ENCODE measurements around the gene VAC14. TPM values are rescaled to one million over a fixed set of nuclear protein-coding genes. Genes with fewer than 3 reads are reported as not detected.
"Not testable (repeated sequence)": the region's sequence is repeated elsewhere in the genome, so short reads cannot be mapped to it uniquely, and the experiment has no call there.

Gene VAC14
- total RNA-seq, 2 donors from 2014 or later = 26.5 to 27.7 TPM

- intact Hi-C loops (cut with DNase I) = no loop called here
- no peaks in the 10 kb centered on the region for H3K4me1 ChIP-seq
- DNase-seq = no peak
- ATAC-seq = no peak
- no peaks in the 10 kb centered on the region for H3K36me3 ChIP-seq (replicated peaks in 1 of 2; ENCODE audit: insufficient read depth in 1 of 2, low read depth in 2 of 2)
- no peaks in the 10 kb centered on the region for H3K27me3 ChIP-seq
- H3K4me3 ChIP-seq = no peak overlapping the region
- no peaks in the 10 kb centered on the region for H3K9me3 ChIP-seq
- 75 to 77% methylated on average over 14 to 15 of the region's 15 CpGs for WGBS, 2 donors
- no peak overlapping the region for H3K27ac ChIP-seq
- TF ChIP-seq POLR2A (IDR thresholded peaks at IDR 0.05) = no peak
- TF ChIP-seq CTCF (IDR thresholded peaks at IDR 0.05) = no peak
These were observed 153.3 kb downstream of the VAC14 start for GRCh38 chr16:70647441-70648359.

GRCh38 chr16:70646260-70647241 is 154.4 kb downstream of the VAC14 start, which contains the start of gene IL34:
Gene IL34 (plus strand): TSS chr16:70646559. CDS start chr16:70646948, 389 bp downstream.
- Histone ChIP-seq H3K27me3 (no peaks in the 10 kb centered on the region), H3K4me1 (no peaks in the 10 kb centered on the region), H3K27ac (no peak within 1 kb of the TSS), H3K4me3 (no peak within 1 kb of the TSS), H3K9me3 (no peaks in the 10 kb centered on the region), H3K36me3 (replicated peaks in 1 of 2; ENCODE audit: insufficient read depth in 1 of 2, low read depth in 2 of 2) (no peaks in the 10 kb centered on the region)
- peak in 1 of 4 donors; percentile 18 for DNase-seq
- ATAC-seq = peak; percentile 33
- intact Hi-C loops (cut with DNase I) = no loop called here
- WGBS, 2 donors = 47 to 61% methylated on average over 13 to 37 of the region's 39 CpGs
- no peak for TF ChIP-seq CTCF (IDR thresholded peaks at IDR 0.05)
- no peak for TF ChIP-seq POLR2A (IDR thresholded peaks at IDR 0.05)

GRCh38 chr16:70644763-70645597 is 156.0 kb downstream of the VAC14 start:
- Histone ChIP-seq H3K27me3 (no peaks in the 10 kb centered on the region), H3K27ac (no peak overlapping the region), H3K9me3 (no peaks in the 10 kb centered on the region), H3K4me1 (no peaks in the 10 kb centered on the region), H3K36me3 (replicated peaks in 1 of 2; ENCODE audit: insufficient read depth in 1 of 2, low read depth in 2 of 2) (no peaks in the 10 kb centered on the region), H3K4me3 (no peak overlapping the region)
- ATAC-seq (no peak), DNase-seq (no peak)
- WGBS, 2 donors = 66 to 81% methylated on average over 9 to 10 of the region's 10 CpGs
- intact Hi-C loops (cut with DNase I) = no loop called here
- TF ChIP-seq POLR2A (IDR thresholded peaks at IDR 0.05) (no peak), CTCF (IDR thresholded peaks at IDR 0.05) (no peak)

- H3K4me1 ChIP-seq; H3K27ac ChIP-seq; DNase-seq; H3K36me3 ChIP-seq (replicated peaks in 1 of 2; ENCODE audit: insufficient read depth in 1 of 2, low read depth in 2 of 2); H3K4me3 ChIP-seq; H3K9me3 ChIP-seq; intact Hi-C loops (cut with DNase I); H3K27me3 ChIP-seq; ATAC-seq: not testable (repeated sequence)
- 58 to 86% methylated on average over 7 of the region's 7 CpGs for WGBS, 2 donors
These were observed 157.7 kb downstream of the VAC14 start for GRCh38 chr16:70643264-70643663.
